NCI-H2029 (cell line): ENCODE measurements around the gene NLRP13.
"Not testable (repeated sequence)": the region's sequence is repeated elsewhere in the genome, so short reads cannot be mapped to it uniquely, and the experiment has no call there.

Source experiments
- DNase-seq: peaks from one replicate; lab custom pipeline; 2025; lab: John Stamatoyannopoulos, UW

NLRP13 gene

GRCh38 chr19:55931936-55932386, at the start of gene NLRP13:
Gene NLRP13 (minus strand): TSS chr19:55932336. CDS start chr19:55932311, 25 bp downstream.
- no peak for DNase-seq

- DNase-seq: no peak
Measured at GRCh38 chr19:55980415-55980814, 48.3 kb upstream of the NLRP13 start.

- DNase-seq: no peak
Measured at GRCh38 chr19:55973982-55974381, 41.8 kb upstream of the NLRP13 start.

GRCh38 chr19:55962186-55962585, 30.1 kb upstream of the NLRP13 start:
- DNase-seq: no peak

- DNase-seq: no peak
Measured at GRCh38 chr19:55959996-55960675, 28.0 kb upstream of the NLRP13 start.

- DNase-seq: no peak
Measured at GRCh38 chr19:55958356-55958755, 26.2 kb upstream of the NLRP13 start.

- no peak for DNase-seq
Measured at GRCh38 chr19:55956431-55956830, 24.3 kb upstream of the NLRP13 start.

- not testable (repeated sequence) for DNase-seq
Measured at GRCh38 chr19:55950566-55950965, 18.4 kb upstream of the NLRP13 start.

GRCh38 chr19:55947532-55947931, 15.4 kb upstream of the NLRP13 start, which contains the start of gene NLRP8:
Gene NLRP8 (plus strand): TSS chr19:55947832.
- DNase-seq: no peak

GRCh38 chr19:55940306-55940705, 8.2 kb upstream of the NLRP13 start:
- DNase-seq: no peak

GRCh38 chr19:55939206-55939605, 7.1 kb upstream of the NLRP13 start:
- no peak for DNase-seq

GRCh38 chr19:55935206-55935605, 3.1 kb upstream of the NLRP13 start:
- DNase-seq: no peak

- no peak for DNase-seq
Measured at GRCh38 chr19:55930996-55931515, 1.1 kb downstream of the NLRP13 start.

GRCh38 chr19:55929258-55929657, 2.9 kb downstream of the NLRP13 start:
- DNase-seq: not testable (repeated sequence)

- DNase-seq: no peak
Measured at GRCh38 chr19:55927991-55928390, 4.1 kb downstream of the NLRP13 start.

GRCh38 chr19:55923556-55923955, 8.6 kb downstream of the NLRP13 start:
- no peak for DNase-seq

- no peak for DNase-seq
Measured at GRCh38 chr19:55913643-55914268, 18.4 kb downstream of the NLRP13 start.

- DNase-seq: no peak
Measured at GRCh38 chr19:55912916-55913315, 19.2 kb downstream of the NLRP13 start.

- no peak for DNase-seq
Measured at GRCh38 chr19:55909801-55910200, 22.3 kb downstream of the NLRP13 start.

GRCh38 chr19:55907746-55908145, 24.4 kb downstream of the NLRP13 start:
- no peak for DNase-seq

- DNase-seq: no peak
Measured at GRCh38 chr19:55907286-55907685, 24.9 kb downstream of the NLRP13 start.

GRCh38 chr19:55902080-55902751, 29.9 kb downstream of the NLRP13 start:
- DNase-seq: no peak
